ENCODE data around the gene DYNLT2.

Gene DYNLT2

DNA sequence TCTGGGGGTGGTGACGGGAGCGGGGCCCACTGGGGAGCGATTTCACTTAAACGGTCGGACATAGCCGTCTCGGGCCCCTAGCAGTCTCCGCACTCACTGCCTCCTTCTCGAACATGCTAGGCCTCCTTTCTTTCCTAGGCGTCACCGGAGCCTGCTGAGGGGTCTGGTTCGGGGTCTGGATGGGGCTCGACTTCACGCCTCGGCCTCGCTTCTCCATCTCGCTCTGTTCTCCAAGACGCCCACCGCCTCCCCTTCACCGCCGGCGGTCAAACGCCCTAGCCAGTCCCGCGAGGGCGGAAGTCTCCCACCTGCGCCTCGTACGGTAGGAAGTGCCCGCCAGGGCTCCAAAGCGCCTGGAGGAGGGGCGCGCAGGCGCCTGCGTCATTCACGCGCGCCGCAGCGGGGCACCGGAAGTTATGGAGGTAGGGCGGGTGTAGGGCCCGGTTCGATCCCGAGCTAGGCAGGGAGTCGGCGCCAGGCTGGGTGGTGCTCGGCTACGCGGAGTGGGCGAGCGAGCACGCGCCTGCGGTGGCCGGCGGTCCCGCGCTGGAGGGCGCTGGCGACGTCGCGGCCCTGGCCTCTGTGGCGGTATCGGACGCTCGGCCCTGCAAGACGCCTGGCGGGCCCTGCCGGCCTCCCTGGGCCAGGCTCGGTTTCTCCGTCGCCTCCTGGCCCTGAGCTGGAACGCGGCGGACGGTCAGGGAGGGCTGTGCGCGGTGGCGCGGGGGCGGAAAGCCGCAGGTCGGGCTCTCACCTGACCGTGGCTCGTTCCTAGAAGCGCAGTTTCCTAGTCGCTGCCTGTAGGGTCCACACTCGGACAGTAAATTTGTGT lies at the start of gene DYNLT2, which contains the start of gene ERMARD:
DYNLT2 (minus strand) TSS at position 331 of the 832 bp plus-strand sequence; CDS start at position 217, 114 bp downstream.
ERMARD (plus strand) TSS at position 381 of the 832 bp plus-strand sequence; CDS start at position 417, 36 bp downstream.
- peak; percentile 93 for DNase-seq

- no peak for DNase-seq
Observed at GRCh38 chr6:169800668-169801395, 49.5 kb upstream of the DYNLT2 start.

GRCh38 chr6:169800116-169800667 lies 48.8 kb upstream of the DYNLT2 start:
- DNase-seq, result no peak

DNA sequence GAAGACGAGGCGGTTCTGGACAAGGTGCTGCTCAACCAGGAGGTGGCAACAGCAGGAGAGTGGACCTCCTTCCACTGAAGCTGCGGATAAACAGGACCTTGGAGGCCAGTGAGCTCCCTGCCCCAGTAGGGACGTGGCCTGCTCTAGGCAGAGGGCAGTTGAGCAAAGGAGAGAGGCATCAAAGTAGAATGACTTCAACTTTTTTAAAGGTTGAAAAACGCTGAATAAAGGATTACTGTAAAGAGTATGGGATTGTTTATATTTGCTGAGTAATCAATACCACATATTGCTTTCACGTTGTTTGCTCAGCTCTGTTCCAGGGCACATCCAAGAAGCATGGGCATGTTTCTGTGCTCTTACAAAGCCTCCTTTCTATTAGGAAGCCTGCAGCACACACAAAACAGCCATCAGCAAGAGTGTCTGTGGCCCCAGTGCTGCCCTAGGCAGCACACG lies 48.1 kb upstream of the DYNLT2 start:
- DNase-seq, result no peak

- DNase-seq, result no peak
Observed at GRCh38 chr6:169798764-169799473, 47.5 kb upstream of the DYNLT2 start.

DNA sequence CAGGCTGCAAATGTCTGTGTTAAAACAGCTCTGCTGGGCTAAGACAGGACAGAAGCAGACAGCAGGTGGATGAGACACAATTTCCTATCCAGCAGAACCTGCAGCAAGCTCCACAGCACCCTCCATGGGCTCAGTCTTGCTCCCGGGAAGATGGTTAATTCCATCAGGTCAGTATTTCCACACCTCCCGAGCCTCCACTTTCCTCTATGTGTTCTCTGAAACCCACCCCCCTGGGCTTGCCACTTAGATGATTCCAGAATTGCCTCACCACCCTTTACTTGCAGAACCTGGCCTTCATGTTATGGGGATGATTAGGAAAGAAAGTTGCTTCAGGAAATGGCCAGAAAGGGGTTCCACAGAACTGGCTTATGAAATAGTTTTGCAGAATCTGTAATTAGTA lies 43.8 kb upstream of the DYNLT2 start:
- no peak for DNase-seq

DNA sequence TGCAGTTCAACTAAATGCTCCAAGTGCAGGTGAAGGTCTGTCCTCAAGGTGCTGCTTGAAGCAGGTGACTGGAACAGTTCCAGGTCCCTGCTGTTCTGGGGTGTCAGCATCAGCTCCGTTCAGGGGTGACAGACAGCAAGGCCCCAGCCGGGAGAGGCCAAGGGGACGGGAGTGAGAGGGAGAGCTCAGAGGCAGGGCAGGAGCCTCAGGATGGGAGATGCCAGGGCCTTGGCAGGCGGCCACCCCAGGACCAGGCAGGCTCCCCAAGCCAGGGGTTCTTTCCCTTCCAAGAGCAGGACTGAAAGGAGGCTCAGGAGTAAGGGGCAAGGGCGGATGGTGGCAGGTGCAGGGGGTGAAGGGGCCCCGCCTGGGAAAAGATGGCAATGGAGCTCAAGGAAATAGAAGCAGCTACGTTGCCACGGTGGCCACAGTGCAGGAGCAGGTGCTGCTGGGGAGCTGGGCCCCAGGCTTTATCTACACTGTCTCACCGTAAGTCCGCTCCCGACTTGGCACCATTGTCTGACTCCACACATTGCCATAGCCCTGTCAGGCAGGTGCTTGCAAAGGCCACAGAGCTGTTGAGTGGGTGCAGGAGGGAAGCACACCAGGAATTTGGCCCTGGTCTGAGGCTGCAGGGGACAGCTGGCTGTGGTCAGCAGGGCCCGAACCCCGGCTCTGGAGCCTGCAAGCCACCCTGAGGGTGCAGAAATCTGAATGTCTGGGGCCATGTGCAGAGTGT lies 43.1 kb upstream of the DYNLT2 start:
- DNase-seq, result no peak

GRCh38 chr6:169793408-169793807 lies 42.0 kb upstream of the DYNLT2 start:
- DNase-seq, result no peak

DNA sequence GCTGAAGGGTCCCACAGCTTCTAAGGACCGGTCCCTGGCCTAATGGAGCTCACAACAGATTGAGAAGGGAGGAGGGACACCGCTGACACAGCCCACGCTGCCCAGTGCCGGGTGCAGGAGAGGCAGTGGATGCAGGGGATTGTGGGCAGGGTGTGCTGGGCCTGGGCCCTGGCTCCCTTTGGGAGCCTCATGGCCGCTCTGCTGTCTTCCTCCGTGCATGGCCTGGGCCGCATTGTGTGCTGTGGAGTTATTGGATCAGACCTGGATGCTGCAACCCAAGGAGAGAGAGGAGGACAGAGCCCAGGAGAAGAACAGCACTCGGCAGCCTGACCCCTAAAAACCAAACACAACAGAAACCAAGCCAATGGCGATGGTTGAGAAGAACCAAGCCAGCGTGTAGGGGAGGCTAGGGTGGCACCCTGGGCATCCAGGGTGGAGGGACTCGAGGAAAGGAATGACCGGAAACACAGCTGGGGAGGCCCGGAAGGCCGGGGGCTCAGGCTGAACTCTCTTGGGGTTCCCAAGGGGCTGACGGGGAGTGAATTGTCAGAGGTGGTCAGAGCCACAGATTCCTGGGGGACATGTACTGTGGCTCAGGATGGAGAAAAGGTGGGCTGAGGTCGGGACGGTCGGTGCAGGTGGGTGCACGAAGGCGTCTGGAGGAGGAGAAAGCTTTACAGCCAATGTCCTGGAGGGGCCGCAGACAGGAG lies 41.1 kb upstream of the DYNLT2 start:
- DNase-seq, result no peak

GRCh38 chr6:169791721-169792131 lies 40.4 kb upstream of the DYNLT2 start:
- DNase-seq, result no peak

DNA sequence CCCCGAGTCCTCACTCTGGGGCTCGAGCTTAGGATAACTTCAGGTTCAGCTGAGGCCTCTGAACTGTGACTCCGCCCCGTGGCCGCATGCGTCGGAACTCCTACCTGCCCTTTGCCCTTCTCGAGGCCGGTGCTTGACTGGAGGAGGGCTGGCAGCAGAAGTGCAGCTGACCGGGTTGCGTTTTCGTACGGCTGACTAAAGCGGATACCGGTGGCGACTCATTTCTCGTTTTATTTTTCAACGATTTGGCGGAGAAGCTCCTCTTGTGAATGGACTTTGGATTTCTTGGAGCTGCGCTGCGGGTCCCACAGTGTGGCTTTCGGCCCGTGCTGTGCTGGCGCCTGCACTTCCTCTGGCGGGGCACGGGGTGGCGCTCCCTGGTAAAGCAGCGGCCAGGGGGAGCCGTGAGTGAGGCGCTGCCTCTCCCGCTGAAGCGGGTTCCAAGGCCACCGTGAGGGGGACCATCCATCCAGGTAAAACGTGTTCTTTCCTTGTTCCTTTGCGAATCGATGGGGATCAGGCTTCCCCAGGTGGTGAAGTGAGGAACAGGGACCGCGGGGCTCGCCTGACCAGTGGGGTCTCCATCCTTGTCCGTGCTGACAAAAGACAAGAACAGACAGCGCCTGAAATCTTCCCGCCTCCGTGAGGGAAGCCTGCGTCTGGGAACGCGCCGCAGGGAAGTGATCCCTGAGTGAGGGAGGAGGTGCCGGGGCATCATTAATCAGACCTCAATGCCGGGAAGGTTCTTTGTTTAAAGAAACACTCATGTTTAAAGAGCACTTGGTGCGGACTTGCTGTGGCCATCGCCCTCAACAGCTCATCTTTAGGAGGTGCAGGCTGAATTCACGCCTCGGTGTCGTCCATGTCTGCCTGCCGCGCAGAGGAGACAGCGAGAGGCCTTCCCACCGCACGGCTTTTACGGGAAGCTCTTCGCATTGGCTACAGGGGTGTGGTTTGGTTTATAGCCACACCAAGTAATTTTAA lies 38.9 kb upstream of the DYNLT2 start:
- peak; percentile 77 for DNase-seq

- DNase-seq, result no peak
Observed at GRCh38 chr6:169789146-169789943, 38.0 kb upstream of the DYNLT2 start.

DNA sequence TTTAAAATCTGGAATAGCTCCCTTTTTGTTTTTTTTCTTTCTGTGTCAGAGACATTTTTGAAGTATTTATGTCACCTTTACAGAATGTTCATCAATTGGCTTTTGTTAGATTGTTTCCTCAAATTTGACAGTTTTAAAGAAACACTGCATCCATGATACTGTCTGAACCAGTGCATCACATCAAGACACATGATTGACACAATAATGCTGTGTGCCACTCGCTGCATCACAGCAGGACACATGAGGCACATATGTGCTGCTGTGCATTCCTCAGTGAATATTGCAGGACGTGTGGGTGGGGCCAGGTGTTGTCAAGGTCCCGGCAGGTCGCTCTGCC lies 37.4 kb upstream of the DYNLT2 start:
- no peak for DNase-seq

DNA sequence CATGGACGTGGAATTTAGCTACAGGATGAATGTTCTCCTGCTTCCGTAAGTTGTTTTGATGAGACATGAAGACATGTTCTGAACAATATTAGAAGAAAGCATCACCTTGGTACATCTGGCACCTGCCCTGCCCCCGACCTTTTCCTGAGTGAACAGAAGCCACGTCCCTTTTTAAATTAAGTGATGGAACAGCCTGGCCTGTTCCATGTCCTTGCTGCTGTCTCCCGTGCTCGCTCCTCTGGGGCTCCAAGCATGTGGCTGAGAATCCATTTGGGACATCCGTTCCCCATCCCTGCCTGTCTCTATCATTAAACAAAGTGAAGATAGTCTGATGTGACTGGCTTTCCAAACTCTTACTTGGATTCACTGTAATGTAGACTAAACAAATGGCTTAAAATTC lies 36.4 kb upstream of the DYNLT2 start:
- DNase-seq, result no peak

- no peak for DNase-seq
Observed at GRCh38 chr6:169786349-169786748, 35.0 kb upstream of the DYNLT2 start.

DNA sequence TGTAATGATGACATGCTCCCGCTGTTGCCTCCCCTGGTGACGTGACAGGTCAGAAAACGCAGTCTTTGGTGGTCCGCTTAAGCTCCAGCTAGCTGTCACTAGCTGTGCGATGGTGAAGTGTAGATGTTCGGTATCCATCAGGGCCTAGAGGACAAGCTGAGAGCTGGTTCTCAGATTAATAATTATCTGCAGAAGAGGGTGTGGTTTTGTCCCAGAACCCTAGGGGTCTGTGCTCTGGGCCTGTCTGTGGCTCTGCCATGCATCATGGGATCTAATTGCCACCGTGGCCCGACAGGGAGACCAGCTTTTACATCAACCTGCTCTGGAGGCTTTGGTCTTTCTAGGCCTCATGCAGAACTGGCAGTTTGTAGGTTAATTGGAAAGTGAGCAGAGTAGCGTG lies 34.2 kb upstream of the DYNLT2 start:
- no peak for DNase-seq

DNA sequence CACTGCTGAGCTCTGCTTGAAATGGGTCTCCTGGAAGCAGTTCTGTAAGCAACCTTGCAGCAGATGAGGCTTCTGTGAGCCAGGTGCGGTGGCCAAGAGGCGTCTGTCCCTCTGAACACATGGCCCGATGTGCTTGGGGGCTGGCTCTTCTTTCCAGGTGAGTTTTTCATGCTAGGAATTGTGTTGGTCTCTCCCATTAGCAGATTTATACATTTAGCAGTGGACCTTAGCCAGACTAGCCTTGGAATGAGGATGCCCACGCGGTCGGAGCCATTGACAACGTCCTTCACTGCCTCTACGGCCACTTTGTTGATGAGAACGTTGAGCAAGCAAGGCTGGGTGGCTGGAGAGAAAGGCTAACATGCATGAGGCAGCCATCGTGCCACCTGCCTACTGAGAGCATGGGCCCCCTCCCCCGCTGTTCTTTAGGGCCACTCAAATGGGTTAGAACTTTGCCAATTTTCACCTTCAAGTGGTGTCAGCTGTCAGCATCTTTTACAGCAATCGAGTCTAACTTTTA lies 33.5 kb upstream of the DYNLT2 start:
- no peak for DNase-seq

- DNase-seq, result no peak
Observed at GRCh38 chr6:169783971-169784820, 32.8 kb upstream of the DYNLT2 start.
